ENCODE data around the gene SYNPR. TPM values are rescaled to one million over a fixed set of nuclear protein-coding genes. Genes with fewer than 3 reads are reported as not detected.
"Not testable (repeated sequence)": the region's sequence is repeated elsewhere in the genome, so short reads cannot be mapped to it uniquely, and the experiment has no call there.

Gene SYNPR
- total and polyA plus RNA-seq, 11 donors = 0.11 to 1.0 (median 0.41) TPM; not detected in 7

DNA sequence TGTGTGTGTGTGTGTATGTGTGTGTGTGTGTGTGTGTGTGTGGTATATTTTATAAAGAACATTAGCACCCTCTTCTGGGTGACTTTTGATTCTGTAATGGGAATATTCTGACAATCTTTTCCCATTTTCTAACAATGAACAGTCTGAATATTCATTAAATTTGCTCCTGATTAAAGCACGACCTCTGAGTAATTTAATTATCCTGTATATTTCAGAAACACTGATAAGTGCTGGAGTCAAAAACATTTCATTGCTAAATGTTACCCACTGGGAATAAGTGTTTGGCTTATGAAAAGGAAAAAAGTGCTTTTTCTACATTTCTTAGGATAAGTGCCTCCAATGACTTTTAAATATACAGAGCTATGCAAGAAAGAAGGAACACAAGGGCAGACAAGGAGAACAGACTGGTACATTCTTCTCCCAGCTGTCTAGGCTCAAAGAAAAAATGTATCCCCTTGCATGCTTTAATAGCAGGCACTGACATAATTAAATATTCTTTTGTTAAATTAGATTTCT is 32.3 kb upstream of the SYNPR start:
- DNase-seq = no peak
- no peak for ATAC-seq
- WGBS, 4 donors = 13 to 42% (median 23%) methylated on average over 1 of the region's 1 CpG
- H3K4me3 ChIP-seq = no peak overlapping the region
- H3K27ac ChIP-seq = no peak overlapping the region
- intact Hi-C loops (cut with DNase I) = no loop called here
- H3K36me3 ChIP-seq = no peaks in the 10 kb centered on the region
- no peaks in the 10 kb centered on the region for H3K9me3 ChIP-seq
- H3K27me3 ChIP-seq = no peaks in the 10 kb centered on the region
- TF ChIP-seq, protein P1, sequence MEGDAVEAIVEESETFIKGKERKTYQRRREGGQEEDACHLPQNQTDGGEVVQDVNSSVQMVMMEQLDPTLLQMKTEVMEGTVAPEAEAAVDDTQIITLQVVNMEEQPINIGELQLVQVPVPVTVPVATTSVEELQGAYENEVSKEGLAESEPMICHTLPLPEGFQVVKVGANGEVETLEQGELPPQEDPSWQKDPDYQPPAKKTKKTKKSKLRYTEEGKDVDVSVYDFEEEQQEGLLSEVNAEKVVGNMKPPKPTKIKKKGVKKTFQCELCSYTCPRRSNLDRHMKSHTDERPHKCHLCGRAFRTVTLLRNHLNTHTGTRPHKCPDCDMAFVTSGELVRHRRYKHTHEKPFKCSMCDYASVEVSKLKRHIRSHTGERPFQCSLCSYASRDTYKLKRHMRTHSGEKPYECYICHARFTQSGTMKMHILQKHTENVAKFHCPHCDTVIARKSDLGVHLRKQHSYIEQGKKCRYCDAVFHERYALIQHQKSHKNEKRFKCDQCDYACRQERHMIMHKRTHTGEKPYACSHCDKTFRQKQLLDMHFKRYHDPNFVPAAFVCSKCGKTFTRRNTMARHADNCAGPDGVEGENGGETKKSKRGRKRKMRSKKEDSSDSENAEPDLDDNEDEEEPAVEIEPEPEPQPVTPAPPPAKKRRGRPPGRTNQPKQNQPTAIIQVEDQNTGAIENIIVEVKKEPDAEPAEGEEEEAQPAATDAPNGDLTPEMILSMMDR (IDR thresholded peaks at IDR 0.05) = no peak
- no peak for TF ChIP-seq POLR2A (IDR thresholded peaks at IDR 0.05)
- H3K4me1 ChIP-seq = peaks cover 0 to 4% (median 0%) of the 10 kb centered on the region in 12 donors

DNA sequence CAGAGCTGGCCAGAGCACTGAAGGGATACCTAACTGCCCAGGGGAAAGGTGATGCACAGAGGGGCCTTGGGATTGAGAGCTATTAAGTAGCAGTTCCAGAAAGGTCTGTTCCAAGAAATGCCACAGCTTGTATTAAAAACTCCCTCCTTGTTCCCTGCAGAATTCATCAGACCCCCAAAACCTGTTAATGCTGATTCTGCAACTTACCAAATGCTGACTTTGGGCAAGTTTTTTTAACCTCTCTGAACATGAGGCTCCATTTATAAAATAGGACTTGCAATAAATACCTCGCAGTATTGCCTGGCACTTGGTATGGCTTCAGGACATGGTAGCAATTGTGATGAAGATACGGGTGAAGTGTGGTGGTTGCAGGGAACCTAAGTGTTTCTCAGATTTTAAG is 30.1 kb upstream of the SYNPR start:
- H3K27ac ChIP-seq = no peak overlapping the region
- H3K9me3 ChIP-seq = no peaks in the 10 kb centered on the region
- H3K4me1 ChIP-seq = peaks cover 0 to 4% (median 0%) of the 10 kb centered on the region in 12 donors
- DNase-seq (no peak), ATAC-seq (no peak)
- intact Hi-C loops (cut with DNase I) = no loop called here
- H3K36me3 ChIP-seq = no peaks in the 10 kb centered on the region
- H3K27me3 ChIP-seq = peaks cover 0 to 9% (median 0%) of the 10 kb centered on the region in 9 donors
- no peak for TF ChIP-seq POLR2A (IDR thresholded peaks at IDR 0.05)
- TF ChIP-seq, protein P1 (IDR thresholded peaks at IDR 0.05) = no peak
- no peak overlapping the region for H3K4me3 ChIP-seq
- WGBS, 4 donors = 46 to 88% (median 76%) methylated on average over 2 of the region's 2 CpGs

DNA sequence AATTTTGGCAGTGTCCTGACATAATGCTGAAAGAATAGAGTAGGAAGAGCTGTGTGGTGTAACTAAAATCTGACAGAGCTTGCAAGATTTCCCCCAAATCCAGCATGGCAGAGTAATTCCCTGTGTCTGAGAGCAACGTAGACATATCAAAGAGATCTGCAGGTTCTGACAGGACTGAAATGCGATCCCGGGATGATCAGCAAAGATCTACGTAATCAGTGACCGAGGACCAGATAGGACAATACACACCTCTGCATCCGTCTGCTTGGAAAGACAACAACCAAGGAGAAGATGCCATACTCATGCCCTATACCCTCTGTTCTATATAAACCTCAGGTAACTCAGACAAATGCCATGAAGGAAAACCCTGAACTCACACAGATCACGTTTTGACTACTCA is 26.6 kb upstream of the SYNPR start:
- no peak for DNase-seq
- no peaks in the 10 kb centered on the region for H3K9me3 ChIP-seq
- H3K36me3 ChIP-seq = no peaks in the 10 kb centered on the region
- peaks cover 0 to 9% (median 0%) of the 10 kb centered on the region in 9 donors for H3K27me3 ChIP-seq
- no peak for ATAC-seq
- intact Hi-C loops (cut with DNase I) = no loop called here
- TF ChIP-seq, protein P1 (IDR thresholded peaks at IDR 0.05) = no peak
- no peak for TF ChIP-seq POLR2A (IDR thresholded peaks at IDR 0.05)
- H3K4me3 ChIP-seq = no peak overlapping the region
- H3K4me1 ChIP-seq = no peaks in the 10 kb centered on the region
- WGBS, 4 donors = 51 to 66% (median 57%) methylated on average over 7 of the region's 7 CpGs
- H3K27ac ChIP-seq = no peak overlapping the region

DNA sequence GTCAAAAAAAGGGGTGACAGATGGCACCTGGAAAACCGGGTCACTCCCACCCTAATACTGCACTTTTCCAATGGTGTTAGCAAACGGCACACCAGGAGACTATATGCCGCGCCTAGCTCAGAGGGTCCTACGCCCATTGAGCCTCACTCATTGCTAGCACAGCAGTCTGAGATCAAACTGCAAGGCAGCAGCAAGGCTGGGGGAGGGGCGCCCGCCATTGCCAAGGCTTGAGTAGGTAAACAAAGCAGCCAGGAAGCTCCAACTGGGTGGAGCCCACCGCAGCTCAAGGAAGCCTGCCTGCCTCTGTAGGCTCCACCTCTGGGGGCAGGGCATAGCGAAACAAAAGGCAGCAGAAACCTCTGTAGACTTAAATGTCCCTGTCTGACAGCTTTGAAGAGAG is 22.3 kb upstream of the SYNPR start:
- H3K4me3 ChIP-seq; ATAC-seq; H3K36me3 ChIP-seq; H3K4me1 ChIP-seq; DNase-seq; H3K9me3 ChIP-seq; intact Hi-C loops (cut with DNase I); H3K27ac ChIP-seq; H3K27me3 ChIP-seq: not testable (repeated sequence)
- WGBS, 4 donors = 74 to 88% (median 83%) methylated on average over 7 to 9 of the region's 9 CpGs

DNA sequence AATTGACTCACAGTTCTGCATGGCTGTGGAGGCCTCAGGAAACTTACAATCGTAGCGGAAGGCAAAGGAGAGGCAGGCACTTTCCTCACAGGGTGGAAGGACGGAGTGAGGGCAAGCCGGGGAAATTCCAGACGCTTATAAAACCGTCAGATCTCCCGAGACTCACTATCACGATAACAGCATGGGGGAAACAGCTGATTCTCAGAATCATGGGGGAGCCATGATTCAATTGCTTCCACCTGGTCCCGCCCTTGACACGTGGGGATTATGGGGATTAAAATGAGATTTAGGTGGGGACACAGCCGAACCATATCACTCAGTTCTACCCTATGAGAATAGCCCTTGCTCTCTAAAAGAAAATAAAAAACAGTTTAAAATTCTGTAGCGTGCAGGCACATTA is 13.4 kb upstream of the SYNPR start:
- Histone ChIP-seq H3K27ac (no peak overlapping the region), H3K9me3 (peaks cover 0 to 2% (median 0%) of the 10 kb centered on the region in 12 donors), H3K4me3 (no peak overlapping the region), H3K4me1 (no peaks in the 10 kb centered on the region), H3K27me3 (no peaks in the 10 kb centered on the region), H3K36me3 (no peaks in the 10 kb centered on the region)
- intact Hi-C loops (cut with DNase I) = no loop called here
- DNase-seq (no peak), ATAC-seq (no peak)
- TF ChIP-seq, protein P1 (IDR thresholded peaks at IDR 0.05) = no peak
- no peak for TF ChIP-seq POLR2A (IDR thresholded peaks at IDR 0.05)
- WGBS, 4 donors = 65 to 72% (median 68%) methylated on average over 12 of the region's 12 CpGs

All from heart left ventricle (tissue), 16 donors.